ENCODE results near the gene HTRA1.

The HTRA1 gene

GRCh38 chr10:122446668-122447423 lies 14.5 kb upstream of the HTRA1 start:
- in situ Hi-C loops (cut with HindIII; ENCODE audit: low pct_ligation_motif_present, low sequenced_read_pairs): loop anchor here (25.0 kb wide), 1 partner anchor 160 kb away; no protein-coding TSS in a partner anchor
- no peak for DNase-seq
- no peak for TF ChIP-seq CTCF (IDR thresholded peaks at IDR 0.05; ENCODE audit: low read depth, low read length, missing control alignments)

DNA sequence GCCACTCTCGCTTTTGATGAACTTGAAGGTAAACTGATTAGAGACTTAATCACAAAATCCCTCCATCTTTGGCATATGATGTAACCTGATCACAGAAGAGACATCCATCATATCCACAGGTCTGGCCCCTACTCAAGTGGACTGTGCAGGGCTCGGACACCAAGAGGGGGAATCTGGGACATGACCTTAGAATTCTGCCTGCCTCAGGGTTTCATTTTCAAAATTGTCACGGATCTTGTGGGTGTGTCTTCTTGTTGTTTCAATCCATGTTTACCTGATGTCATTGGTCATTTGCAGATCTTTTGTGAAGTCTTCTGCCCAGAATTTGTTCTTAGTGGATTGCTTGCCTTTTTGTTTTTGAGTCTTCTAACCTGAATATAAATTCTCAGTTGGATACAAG lies 12.8 kb upstream of the HTRA1 start:
- no peak for TF ChIP-seq CTCF (IDR thresholded peaks at IDR 0.05; ENCODE audit: low read depth, low read length, missing control alignments)
- H3K27ac ChIP-seq: no peak overlapping the region
- in situ Hi-C loops (cut with HindIII; ENCODE audit: low pct_ligation_motif_present, low sequenced_read_pairs): loop anchor here (25.0 kb wide), 1 partner anchor 161 kb away; no protein-coding TSS in a partner anchor

More at GRCh38 chr10:122446668-122447423, 14.5 kb upstream of the HTRA1 start:
- Histone ChIP-seq H3K27me3 (replicated peaks) (no peaks in the 10 kb centered on the region), H3K36me3 (replicated peaks) (no peaks in the 10 kb centered on the region), H3K4me3 (ENCODE audit: low read depth, low read length) (no peak overlapping the region), H3K27ac (no peak overlapping the region)

GRCh38 chr10:122449153-122449552 lies 12.2 kb upstream of the HTRA1 start:
- DNase-seq: no peak
- H3K27ac ChIP-seq: no peak overlapping the region
- no peaks in the 10 kb centered on the region for H3K36me3 ChIP-seq (replicated peaks)
- TF ChIP-seq CTCF (IDR thresholded peaks at IDR 0.05; ENCODE audit: low read depth, low read length, missing control alignments): no peak
- in situ Hi-C loops (cut with HindIII; ENCODE audit: low pct_ligation_motif_present, low sequenced_read_pairs): loop anchor here (25.0 kb wide), 1 partner anchor 162 kb away; no protein-coding TSS in a partner anchor
- no peaks in the 10 kb centered on the region for H3K27me3 ChIP-seq (replicated peaks)
- no peak overlapping the region for H3K4me3 ChIP-seq (ENCODE audit: low read depth, low read length)

More for the DNA sequence above, 12.8 kb upstream of the HTRA1 start:
- H3K27me3 ChIP-seq (replicated peaks): no peaks in the 10 kb centered on the region
- H3K36me3 ChIP-seq (replicated peaks): no peaks in the 10 kb centered on the region
- DNase-seq: no peak
- no peak overlapping the region for H3K4me3 ChIP-seq (ENCODE audit: low read depth, low read length)

- in situ Hi-C loops (cut with HindIII; ENCODE audit: low pct_ligation_motif_present, low sequenced_read_pairs): no loop called here
- no peak for DNase-seq
Measured at GRCh38 chr10:122450353-122450990, 10.9 kb upstream of the HTRA1 start.

GRCh38 chr10:122454071-122454470 lies 7.3 kb upstream of the HTRA1 start:
- Histone ChIP-seq H3K36me3 (replicated peaks) (no peaks in the 10 kb centered on the region), H3K4me3 (ENCODE audit: low read depth, low read length) (no peak overlapping the region), H3K27me3 (replicated peaks) (no peaks in the 10 kb centered on the region), H3K27ac (no peak overlapping the region)
- DNase-seq: no peak
- TF ChIP-seq CTCF (IDR thresholded peaks at IDR 0.05; ENCODE audit: low read depth, low read length, missing control alignments): no peak
- in situ Hi-C loops (cut with HindIII; ENCODE audit: low pct_ligation_motif_present, low sequenced_read_pairs): no loop called here

More at GRCh38 chr10:122450353-122450990, 10.9 kb upstream of the HTRA1 start:
- Histone ChIP-seq H3K27ac (no peak overlapping the region), H3K36me3 (replicated peaks) (no peaks in the 10 kb centered on the region), H3K4me3 (ENCODE audit: low read depth, low read length) (no peak overlapping the region), H3K27me3 (replicated peaks) (no peaks in the 10 kb centered on the region)
- TF ChIP-seq CTCF (IDR thresholded peaks at IDR 0.05; ENCODE audit: low read depth, low read length, missing control alignments): no peak

All from brain microvascular endothelial cell (primary cell).